Epithelial cell of esophagus (primary cell): ENCODE measurements around the gene LY6G6C.
A peak's percentile ranks its signal among the peaks of the same experiment; 100 is the strongest.

Experiments
- DNase-seq: peaks from one replicate; pipeline ENCODE4 v3.0.0; 2010; ENCODE audit warnings: low read depth
- H3K4me3 ChIP-seq: 2 replicates; pipeline ENCODE4 v1.5.1; 2011; ENCODE audit warnings: mild to moderate bottlenecking, low read length, control low read depth
- TF ChIP-seq, protein P1 (sequence below): IDR thresholded peaks from 2 replicates; pipeline ENCODE4 v1.5.1; 2011; ENCODE audit warnings: low read depth, mild to moderate bottlenecking, low read length, control low read depth, inconsistent platforms; ENCODE audit not compliant: insufficient read depth; ENCODE audit errors: missing control alignments

LY6G6C gene

GRCh38 chr6:31702819-31703716, 18.5 kb downstream of the LY6G6C start, which contains the start of gene ABHD16A:
Gene ABHD16A (minus strand): TSS chr6:31703324. CDS start chr6:31703281, 43 bp downstream.
- peak within 1 kb of the TSS; percentile 97 for H3K4me3 ChIP-seq
- TF ChIP-seq, protein P1, sequence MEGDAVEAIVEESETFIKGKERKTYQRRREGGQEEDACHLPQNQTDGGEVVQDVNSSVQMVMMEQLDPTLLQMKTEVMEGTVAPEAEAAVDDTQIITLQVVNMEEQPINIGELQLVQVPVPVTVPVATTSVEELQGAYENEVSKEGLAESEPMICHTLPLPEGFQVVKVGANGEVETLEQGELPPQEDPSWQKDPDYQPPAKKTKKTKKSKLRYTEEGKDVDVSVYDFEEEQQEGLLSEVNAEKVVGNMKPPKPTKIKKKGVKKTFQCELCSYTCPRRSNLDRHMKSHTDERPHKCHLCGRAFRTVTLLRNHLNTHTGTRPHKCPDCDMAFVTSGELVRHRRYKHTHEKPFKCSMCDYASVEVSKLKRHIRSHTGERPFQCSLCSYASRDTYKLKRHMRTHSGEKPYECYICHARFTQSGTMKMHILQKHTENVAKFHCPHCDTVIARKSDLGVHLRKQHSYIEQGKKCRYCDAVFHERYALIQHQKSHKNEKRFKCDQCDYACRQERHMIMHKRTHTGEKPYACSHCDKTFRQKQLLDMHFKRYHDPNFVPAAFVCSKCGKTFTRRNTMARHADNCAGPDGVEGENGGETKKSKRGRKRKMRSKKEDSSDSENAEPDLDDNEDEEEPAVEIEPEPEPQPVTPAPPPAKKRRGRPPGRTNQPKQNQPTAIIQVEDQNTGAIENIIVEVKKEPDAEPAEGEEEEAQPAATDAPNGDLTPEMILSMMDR = no peak
- DNase-seq = peak; percentile 99

DNA sequence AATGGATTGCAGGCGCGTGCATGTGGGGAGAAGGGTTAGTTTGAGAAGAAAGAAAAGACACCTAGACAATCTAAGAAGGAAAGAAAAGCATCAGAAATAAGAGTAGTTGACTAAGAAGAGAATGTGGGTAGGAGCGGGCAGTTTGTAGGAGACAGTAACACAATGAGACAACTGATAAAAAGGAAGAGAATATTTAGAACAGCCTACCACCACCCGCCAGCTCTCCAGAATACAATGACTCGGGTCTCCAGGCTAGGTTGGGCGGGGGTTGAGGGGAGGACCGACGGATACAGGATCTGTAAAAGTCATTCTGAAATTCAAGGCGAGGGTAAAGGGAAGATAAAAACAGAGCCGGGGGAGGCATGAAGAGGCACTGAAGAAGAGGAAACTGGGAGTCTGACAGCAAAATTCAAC, 19.1 kb downstream of the LY6G6C start:
- DNase-seq = no peak
- TF ChIP-seq, protein P1 = no peak
- peak overlapping the region; percentile 97 for H3K4me3 ChIP-seq

DNA sequence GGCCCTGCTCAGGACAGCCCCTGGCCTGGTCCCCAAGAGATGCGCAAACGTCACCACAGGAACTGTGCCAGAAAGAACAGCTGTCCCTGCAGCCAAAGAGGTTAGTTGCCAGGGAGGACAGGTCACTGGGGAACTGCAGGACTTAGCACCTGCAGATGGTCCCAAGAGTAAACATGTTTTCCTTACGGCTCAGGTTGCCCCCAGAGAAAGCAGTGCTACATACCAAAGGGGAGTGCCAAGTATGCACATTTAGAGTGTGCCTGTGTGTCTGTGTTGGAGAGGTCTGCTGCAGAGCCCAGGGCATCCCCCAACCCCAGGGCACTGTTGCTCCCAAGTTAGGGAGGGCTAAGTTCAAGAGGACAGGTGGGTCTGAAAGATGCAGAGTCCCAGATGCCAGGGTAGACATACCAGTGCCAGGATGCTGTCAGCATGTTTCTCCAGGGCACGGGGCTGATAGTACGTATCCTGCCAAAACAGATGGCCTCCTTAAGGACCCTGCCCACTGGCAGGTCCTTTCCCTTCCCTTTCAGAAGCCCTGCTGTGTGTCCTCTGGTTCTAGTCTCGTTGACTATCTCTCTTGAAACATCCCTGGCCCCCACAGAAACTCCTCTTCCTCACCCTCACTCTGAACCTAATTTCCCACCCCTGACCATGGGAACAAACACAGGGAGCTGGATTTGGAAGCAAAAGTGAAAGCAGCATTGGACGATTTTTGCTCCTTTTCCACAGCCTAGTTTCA, 19.7 kb downstream of the LY6G6C start:
- DNase-seq = no peak
- TF ChIP-seq, protein P1 = no peak
- peak overlapping the region; percentile 97 for H3K4me3 ChIP-seq

GRCh38 chr6:31700740-31701401, 20.7 kb downstream of the LY6G6C start:
- no peak overlapping the region for H3K4me3 ChIP-seq
- DNase-seq = no peak
- TF ChIP-seq, protein P1 = no peak

DNA sequence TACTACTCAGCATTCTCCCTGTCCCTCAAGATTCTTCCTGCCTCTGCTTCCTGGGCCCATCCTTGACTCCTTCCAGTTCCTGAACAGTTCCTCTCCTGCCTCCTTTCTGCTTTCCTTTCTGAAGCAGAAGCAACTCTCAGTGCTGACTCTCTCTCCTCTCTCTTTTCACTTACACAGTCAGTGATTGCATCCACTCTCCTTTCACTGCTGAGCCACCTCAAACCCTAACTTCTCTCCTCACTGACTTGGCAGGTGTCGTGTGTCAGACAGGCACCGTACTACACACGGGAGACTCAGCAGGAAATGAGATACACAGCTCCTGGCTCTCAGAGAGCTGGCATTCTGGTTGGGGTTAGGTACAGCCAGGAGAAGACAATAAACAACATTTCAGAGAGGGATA, 24.0 kb downstream of the LY6G6C start:
- TF ChIP-seq, protein P1 = no peak
- H3K4me3 ChIP-seq = no peak overlapping the region
- DNase-seq = peak; percentile 27

- no peak for DNase-seq
- no peak overlapping the region for H3K4me3 ChIP-seq
- TF ChIP-seq, protein P1 = no peak
Observed at GRCh38 chr6:31693535-31693934, 28.0 kb downstream of the LY6G6C start.
